Thyroid gland (tissue), 4 donors: ENCODE measurements around the gene CST11. TPM values are rescaled to one million over a fixed set of nuclear protein-coding genes. Genes with fewer than 3 reads are reported as not detected.

Experiments used
- DNase-seq, 2 donors: peaks; one replicate each; pipeline ENCODE4 v3.0.0-alpha.2; 2019
- H3K27ac ChIP-seq, 3 donors: fragments of 200-600 bp; sonication (generic); 1 replicate in 2 of 3; 2 replicates in 1 of 3; pipeline ENCODE4 v1.5.1; 2016 to 2019; ENCODE audit warnings: mild to moderate bottlenecking in 1 of 3, moderate library complexity in 1 of 3
- H3K27me3 ChIP-seq: fragments of 200-600 bp; sonication (generic); one replicate; pipeline ENCODE4 v1.5.1; 2019
- H3K36me3 ChIP-seq, 2 donors: fragments of 200-600 bp; sonication (generic); one replicate each; pipeline ENCODE4 v1.5.1; 2016 to 2019
- H3K4me1 ChIP-seq, 2 donors: fragments of 200-600 bp; sonication (generic); one replicate each; pipeline ENCODE4 v1.5.1; 2017 to 2019
- H3K4me3 ChIP-seq, 3 donors: fragments of 200-600 bp; sonication (generic); replicated peaks in 1 of 3; 1 replicate in 2 of 3; 2 replicates in 1 of 3; pipeline ENCODE4 v1.5.1; 2016; ENCODE audit warnings: mild to moderate bottlenecking in 1 of 3
- H3K9me3 ChIP-seq: fragments of 200-600 bp; sonication (generic); one replicate; pipeline ENCODE4 v1.5.1; 2017
- POLR2A ChIP-seq, 2 donors: fragments of 450-650 bp; IDR thresholded peaks; one replicate each; pipeline ENCODE4 v1.6.1; 2017; ENCODE audit warnings: antibody characterized with exemption in 2 of 2, mild to moderate bottlenecking in 2 of 2, moderate library complexity in 1 of 2
- WGBS, 2 donors: methylation state at CpG; one replicate each; pipeline ENCODE4 v1.1.5; 2017; 5-methylcytosine and 5-hydroxymethylcytosine counted together
- intact Hi-C: fragments of 100-400 bp; cut with DNase I; formaldehyde crosslinking; loops from one replicate; pipeline ENCODE4 v1.15.1; 2023
- total RNA-seq, 4 donors: library from RNA; depleted of rRNA; stranded (reverse); fragments of >200 nt; gene quantifications; one replicate each; pipeline ENCODE4 v1.2.3, GENCODE V29; 2016
- TF ChIP-seq, protein P1 (sequence below), 6 experiments: fragments of 200-600 bp in 3 of 6; fragments of 450-650 bp in 3 of 6; sonication (generic) in 3 of 6; IDR thresholded peaks; one replicate each; pipeline ENCODE4 v1.5.1; 2016 to 2019; ENCODE audit warnings: antibody characterized with exemption in 6 of 6, mild to moderate bottlenecking in 2 of 6, inconsistent platforms in 1 of 6, moderate library complexity in 1 of 6

Gene CST11
- total RNA-seq, 4 donors from 2014 or later = not detected

DNA sequence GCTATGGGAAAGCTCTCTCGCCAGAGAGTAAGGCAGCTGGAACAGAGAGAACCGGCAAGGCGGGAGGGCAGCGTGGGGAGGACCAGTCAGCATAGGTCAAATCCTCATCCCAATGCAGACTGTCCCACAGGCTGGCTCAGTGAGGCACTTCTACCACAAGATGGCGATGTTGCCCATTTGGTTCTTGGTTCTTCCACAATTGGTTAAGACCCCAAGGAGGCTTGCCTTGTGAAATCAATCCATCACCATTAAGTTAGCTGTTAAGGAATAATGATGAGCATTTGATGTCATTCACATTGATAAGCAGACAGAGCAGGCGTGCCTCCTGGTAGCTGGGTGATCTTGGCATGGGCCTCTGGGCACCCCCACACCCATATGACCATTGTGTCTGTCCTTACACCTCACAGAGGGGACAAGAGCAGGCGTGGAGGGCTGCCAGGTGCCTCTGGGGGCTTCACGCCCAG is 10.8 kb downstream of the CST11 start:
- no peaks in the 10 kb centered on the region for H3K36me3 ChIP-seq
- no peaks in the 10 kb centered on the region for H3K27me3 ChIP-seq
- no peak overlapping the region for H3K27ac ChIP-seq
- intact Hi-C loops = loop anchor here (10.0 kb wide), 1 partner anchor 163 kb away; the partner anchor contains the start of gene CST9
- DNase-seq = peak; percentile 35 to 39
- WGBS, 2 donors = 15 to 21% methylated on average over 7 to 8 of the region's 8 CpGs
- H3K4me3 ChIP-seq = no peak overlapping the region
- H3K9me3 ChIP-seq = no peaks in the 10 kb centered on the region
- no peak for TF ChIP-seq POLR2A (IDR thresholded peaks at IDR 0.05)
- TF ChIP-seq, protein P1, sequence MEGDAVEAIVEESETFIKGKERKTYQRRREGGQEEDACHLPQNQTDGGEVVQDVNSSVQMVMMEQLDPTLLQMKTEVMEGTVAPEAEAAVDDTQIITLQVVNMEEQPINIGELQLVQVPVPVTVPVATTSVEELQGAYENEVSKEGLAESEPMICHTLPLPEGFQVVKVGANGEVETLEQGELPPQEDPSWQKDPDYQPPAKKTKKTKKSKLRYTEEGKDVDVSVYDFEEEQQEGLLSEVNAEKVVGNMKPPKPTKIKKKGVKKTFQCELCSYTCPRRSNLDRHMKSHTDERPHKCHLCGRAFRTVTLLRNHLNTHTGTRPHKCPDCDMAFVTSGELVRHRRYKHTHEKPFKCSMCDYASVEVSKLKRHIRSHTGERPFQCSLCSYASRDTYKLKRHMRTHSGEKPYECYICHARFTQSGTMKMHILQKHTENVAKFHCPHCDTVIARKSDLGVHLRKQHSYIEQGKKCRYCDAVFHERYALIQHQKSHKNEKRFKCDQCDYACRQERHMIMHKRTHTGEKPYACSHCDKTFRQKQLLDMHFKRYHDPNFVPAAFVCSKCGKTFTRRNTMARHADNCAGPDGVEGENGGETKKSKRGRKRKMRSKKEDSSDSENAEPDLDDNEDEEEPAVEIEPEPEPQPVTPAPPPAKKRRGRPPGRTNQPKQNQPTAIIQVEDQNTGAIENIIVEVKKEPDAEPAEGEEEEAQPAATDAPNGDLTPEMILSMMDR (IDR thresholded peaks at IDR 0.05) = peak in 5 of 6 experiments; percentile 41 to 76 (median 48)
- no peaks in the 10 kb centered on the region for H3K4me1 ChIP-seq

DNA sequence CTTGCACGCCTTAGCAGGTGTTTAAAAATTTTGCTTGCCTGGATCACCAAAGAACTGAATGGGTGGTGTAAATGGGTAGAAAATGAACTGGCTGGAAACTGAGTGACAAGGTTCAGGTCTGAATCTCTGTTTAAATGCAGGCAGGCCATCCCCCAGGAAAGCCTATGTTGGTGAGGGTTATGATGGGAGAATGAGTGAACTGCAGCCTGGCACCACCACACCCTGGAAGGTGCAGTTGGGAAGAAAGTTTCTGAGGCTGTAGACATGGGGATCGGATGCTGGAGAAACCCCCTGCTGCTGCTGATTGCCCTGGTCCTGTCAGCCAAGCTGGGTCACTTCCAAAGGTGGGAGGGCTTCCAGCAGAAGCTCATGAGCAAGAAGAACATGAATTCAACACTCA is 12.7 kb downstream of the CST11 start:
- intact Hi-C loops = loop anchor here (10.0 kb wide), 1 partner anchor 165 kb away; the partner anchor contains the start of gene CST9

DNA sequence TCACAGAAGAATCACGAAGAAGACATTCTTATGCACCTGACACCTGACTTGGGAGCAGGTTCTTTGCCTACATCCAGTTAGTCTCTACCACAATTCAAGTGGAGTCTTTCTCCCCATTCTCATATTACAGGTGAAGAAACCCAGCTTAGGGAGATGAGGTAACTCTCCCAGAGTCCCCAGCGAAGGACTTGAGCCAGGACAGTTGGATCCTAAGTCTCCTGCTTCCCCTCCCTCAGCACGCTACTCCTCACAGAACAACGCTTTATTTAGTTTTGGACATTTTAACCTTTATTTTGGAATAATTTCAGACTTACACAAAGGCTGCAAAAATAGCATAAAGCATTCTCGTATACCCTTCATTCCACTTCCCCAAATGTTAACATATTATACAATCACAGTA is 14.0 kb downstream of the CST11 start:
- TF ChIP-seq POLR2A (IDR thresholded peaks at IDR 0.05) = no peak
- TF ChIP-seq, protein P1 (IDR thresholded peaks at IDR 0.05) = no peak
- Histone ChIP-seq H3K9me3 (no peaks in the 10 kb centered on the region), H3K27me3 (no peaks in the 10 kb centered on the region), H3K27ac (no peak overlapping the region), H3K4me3 (no peak overlapping the region), H3K4me1 (no peaks in the 10 kb centered on the region), H3K36me3 (no peaks in the 10 kb centered on the region)
- WGBS, 2 donors = 74 to 86% methylated on average over 5 of the region's 5 CpGs
- intact Hi-C loops = no loop called here
- DNase-seq = no peak

More for the DNA sequence above, 12.7 kb downstream of the CST11 start:
- no peak for DNase-seq
- H3K27me3 ChIP-seq = no peaks in the 10 kb centered on the region
- no peak overlapping the region for H3K27ac ChIP-seq
- no peak overlapping the region for H3K4me3 ChIP-seq
- TF ChIP-seq, protein P1 (IDR thresholded peaks at IDR 0.05) = no peak
- TF ChIP-seq POLR2A (IDR thresholded peaks at IDR 0.05) = no peak
- no peaks in the 10 kb centered on the region for H3K36me3 ChIP-seq
- H3K9me3 ChIP-seq = no peaks in the 10 kb centered on the region
- H3K4me1 ChIP-seq = no peaks in the 10 kb centered on the region
- WGBS, 2 donors = 77 to 85% methylated on average over 2 of the region's 2 CpGs

DNA sequence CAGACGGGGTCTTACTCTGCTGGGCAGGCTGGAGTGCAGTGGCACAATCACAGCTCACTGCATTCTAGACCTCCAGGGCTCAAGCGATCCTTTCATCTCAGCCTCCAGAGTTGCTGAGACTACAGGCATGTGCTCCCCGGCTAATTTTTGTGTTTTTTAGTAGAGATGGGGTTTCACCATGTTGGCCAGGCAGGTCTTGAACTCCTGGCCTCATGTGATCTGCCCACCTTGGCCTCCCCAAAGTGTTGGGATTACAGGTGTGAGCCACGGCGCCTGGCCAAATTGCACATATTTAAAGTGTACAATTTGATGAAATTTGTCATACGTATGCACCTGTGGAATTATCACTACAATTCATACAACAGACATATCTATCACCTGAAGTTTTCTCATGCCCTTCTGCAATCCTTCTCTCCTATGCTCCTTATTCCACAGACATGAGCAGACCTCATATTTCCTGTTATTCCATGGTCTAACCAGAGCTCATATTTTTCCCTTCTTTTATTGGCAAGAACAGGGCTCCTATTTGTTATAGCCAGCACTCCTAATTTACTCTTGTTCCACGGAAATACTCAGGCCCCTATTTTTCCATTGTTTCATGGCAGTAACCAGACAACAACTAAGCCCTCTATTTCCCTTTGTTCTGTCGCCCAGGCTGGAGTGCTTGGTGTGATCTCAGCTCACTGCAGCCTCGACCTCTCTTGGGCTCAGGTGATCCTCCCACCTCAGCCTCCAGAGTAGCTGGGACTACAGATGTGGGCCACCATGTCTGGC is 15.4 kb downstream of the CST11 start:
- Histone ChIP-seq H3K27ac (no peak overlapping the region), H3K36me3 (no peaks in the 10 kb centered on the region), H3K4me1 (no peaks in the 10 kb centered on the region), H3K9me3 (no peaks in the 10 kb centered on the region), H3K27me3 (no peaks in the 10 kb centered on the region), H3K4me3 (no peak overlapping the region)
- 87 to 88% methylated on average over 9 of the region's 9 CpGs for WGBS, 2 donors
- TF ChIP-seq POLR2A (IDR thresholded peaks at IDR 0.05) = no peak
- TF ChIP-seq, protein P1 (IDR thresholded peaks at IDR 0.05) = no peak
- no peak for DNase-seq
- intact Hi-C loops = no loop called here

DNA sequence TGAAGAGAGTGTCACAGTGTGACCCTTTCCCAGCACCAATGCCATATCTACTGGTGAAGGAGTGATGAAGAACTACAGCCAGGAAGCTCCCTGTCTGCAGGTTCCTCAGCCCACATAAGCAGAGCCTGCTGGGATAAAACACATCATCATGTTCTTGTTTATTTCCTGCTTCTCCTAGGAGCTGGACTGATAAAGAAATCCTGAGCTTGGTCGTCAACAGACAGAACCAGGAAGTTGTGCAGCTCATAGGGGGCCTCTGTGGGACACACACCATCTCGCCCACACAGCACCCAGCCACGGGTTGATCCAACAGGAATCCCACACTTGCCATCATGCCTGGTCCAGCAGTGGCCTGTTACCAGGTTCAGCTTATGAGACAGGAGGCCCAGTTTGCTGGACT is 16.0 kb downstream of the CST11 start:
- intact Hi-C loops = no loop called here
- Histone ChIP-seq H3K4me3 (no peak overlapping the region), H3K27ac (no peak overlapping the region), H3K27me3 (no peaks in the 10 kb centered on the region), H3K36me3 (no peaks in the 10 kb centered on the region), H3K4me1 (no peaks in the 10 kb centered on the region), H3K9me3 (no peaks in the 10 kb centered on the region)
- TF ChIP-seq, protein P1 (IDR thresholded peaks at IDR 0.05) = no peak
- no peak for TF ChIP-seq POLR2A (IDR thresholded peaks at IDR 0.05)
- no peak for DNase-seq
- WGBS, 2 donors = 58 to 70% methylated on average over 3 of the region's 3 CpGs
